ENCODE results near the gene ALDH1L1.
A peak's percentile ranks its signal among the peaks of the same experiment; 100 is the strongest.

The ALDH1L1 gene

GRCh38 chr3:126202680-126203079 lies 22.3 kb upstream of the ALDH1L1 start:
- no peak overlapping the region for H3K4me3 ChIP-seq (ENCODE audit: insufficient read length, low read depth)
- no peaks in the 10 kb centered on the region for H3K4me1 ChIP-seq (ENCODE audit: insufficient read depth, insufficient read length)
- no peak for DNase-seq (ENCODE audit: low read depth, low spot score)
- H3K27me3 ChIP-seq (ENCODE audit: insufficient read depth, insufficient read length): no peaks in the 10 kb centered on the region
- H3K36me3 ChIP-seq (ENCODE audit: insufficient read depth, insufficient read length, low read length): no peaks in the 10 kb centered on the region
- H3K9me3 ChIP-seq (ENCODE audit: insufficient read depth, low read length): peaks cover 5% of the 10 kb centered on the region; the same call in 1 of the 2 replicates
- TF ChIP-seq ZNF274 (IDR thresholded peaks at IDR 0.05; ENCODE audit: low read depth, low read length) (no peak), YY1 (IDR thresholded peaks at IDR 0.05; ENCODE audit: insufficient read depth, insufficient read length) (no peak), SUZ12 (IDR thresholded peaks at IDR 0.05; ENCODE audit: extremely low read depth, insufficient read depth, insufficient read length) (no peak)
- no peak overlapping the region for H3K9ac ChIP-seq (ENCODE audit: insufficient read length, low read depth)

GRCh38 chr3:126202276-126202675 lies 21.9 kb upstream of the ALDH1L1 start:
- Histone ChIP-seq H3K4me1 (ENCODE audit: insufficient read depth, insufficient read length) (no peaks in the 10 kb centered on the region), H3K27me3 (ENCODE audit: insufficient read depth, insufficient read length) (no peaks in the 10 kb centered on the region), H3K9me3 (ENCODE audit: insufficient read depth, low read length) (peaks cover 5% of the 10 kb centered on the region; the same call in 1 of the 2 replicates), H3K9ac (ENCODE audit: insufficient read length, low read depth) (no peak overlapping the region), H3K4me3 (ENCODE audit: insufficient read length, low read depth) (no peak overlapping the region), H3K36me3 (ENCODE audit: insufficient read depth, insufficient read length, low read length) (no peaks in the 10 kb centered on the region)
- TF ChIP-seq SUZ12 (IDR thresholded peaks at IDR 0.05; ENCODE audit: extremely low read depth, insufficient read depth, insufficient read length) (no peak), ZNF274 (IDR thresholded peaks at IDR 0.05; ENCODE audit: low read depth, low read length) (no peak), YY1 (IDR thresholded peaks at IDR 0.05; ENCODE audit: insufficient read depth, insufficient read length) (no peak)
- no peak for DNase-seq (ENCODE audit: low read depth, low spot score)

- Histone ChIP-seq H3K27me3 (ENCODE audit: insufficient read depth, insufficient read length) (no peaks in the 10 kb centered on the region), H3K9ac (ENCODE audit: insufficient read length, low read depth) (no peak overlapping the region), H3K9me3 (ENCODE audit: insufficient read depth, low read length) (peaks cover 5% of the 10 kb centered on the region; the same call in 1 of the 2 replicates), H3K4me3 (ENCODE audit: insufficient read length, low read depth) (no peak overlapping the region), H3K36me3 (ENCODE audit: insufficient read depth, insufficient read length, low read length) (no peaks in the 10 kb centered on the region), H3K4me1 (ENCODE audit: insufficient read depth, insufficient read length) (no peaks in the 10 kb centered on the region)
- TF ChIP-seq SUZ12 (IDR thresholded peaks at IDR 0.05; ENCODE audit: extremely low read depth, insufficient read depth, insufficient read length) (no peak), YY1 (IDR thresholded peaks at IDR 0.05; ENCODE audit: insufficient read depth, insufficient read length) (no peak), ZNF274 (IDR thresholded peaks at IDR 0.05; ENCODE audit: low read depth, low read length) (no peak)
- no peak for DNase-seq (ENCODE audit: low read depth, low spot score)
Observed at GRCh38 chr3:126201168-126201567, 20.8 kb upstream of the ALDH1L1 start.

GRCh38 chr3:126200534-126200933 lies 20.1 kb upstream of the ALDH1L1 start:
- TF ChIP-seq ZNF274 (IDR thresholded peaks at IDR 0.05; ENCODE audit: low read depth, low read length) (no peak), SUZ12 (IDR thresholded peaks at IDR 0.05; ENCODE audit: extremely low read depth, insufficient read depth, insufficient read length) (no peak), YY1 (IDR thresholded peaks at IDR 0.05; ENCODE audit: insufficient read depth, insufficient read length) (no peak)

GRCh38 chr3:126199256-126199655 lies 18.9 kb upstream of the ALDH1L1 start:
- Histone ChIP-seq H3K4me3 (ENCODE audit: insufficient read length, low read depth) (no peak overlapping the region), H3K9ac (ENCODE audit: insufficient read length, low read depth) (no peak overlapping the region), H3K9me3 (ENCODE audit: insufficient read depth, low read length) (peaks cover 17% of the 10 kb centered on the region), H3K4me1 (ENCODE audit: insufficient read depth, insufficient read length) (no peaks in the 10 kb centered on the region), H3K36me3 (ENCODE audit: insufficient read depth, insufficient read length, low read length) (no peaks in the 10 kb centered on the region), H3K27me3 (ENCODE audit: insufficient read depth, insufficient read length) (no peaks in the 10 kb centered on the region)
- TF ChIP-seq YY1 (IDR thresholded peaks at IDR 0.05; ENCODE audit: insufficient read depth, insufficient read length): no peak
- no peak for TF ChIP-seq ZNF274 (IDR thresholded peaks at IDR 0.05; ENCODE audit: low read depth, low read length)
- no peak for TF ChIP-seq SUZ12 (IDR thresholded peaks at IDR 0.05; ENCODE audit: extremely low read depth, insufficient read depth, insufficient read length)
- DNase-seq (ENCODE audit: low read depth, low spot score): no peak

More at GRCh38 chr3:126200534-126200933, 20.1 kb upstream of the ALDH1L1 start:
- no peak for DNase-seq (ENCODE audit: low read depth, low spot score)
- H3K4me1 ChIP-seq (ENCODE audit: insufficient read depth, insufficient read length): no peaks in the 10 kb centered on the region
- no peaks in the 10 kb centered on the region for H3K36me3 ChIP-seq (ENCODE audit: insufficient read depth, insufficient read length, low read length)
- H3K9me3 ChIP-seq (ENCODE audit: insufficient read depth, low read length): peaks cover 5% of the 10 kb centered on the region
- H3K9ac ChIP-seq (ENCODE audit: insufficient read length, low read depth): no peak overlapping the region
- H3K4me3 ChIP-seq (ENCODE audit: insufficient read length, low read depth): no peak overlapping the region
- H3K27me3 ChIP-seq (ENCODE audit: insufficient read depth, insufficient read length): no peaks in the 10 kb centered on the region

- DNase-seq (ENCODE audit: low read depth, low spot score): peak; percentile 80
- TF ChIP-seq YY1 (IDR thresholded peaks at IDR 0.05; ENCODE audit: insufficient read depth, insufficient read length) (no peak), ZNF274 (IDR thresholded peaks at IDR 0.05; ENCODE audit: low read depth, low read length) (no peak), SUZ12 (IDR thresholded peaks at IDR 0.05; ENCODE audit: extremely low read depth, insufficient read depth, insufficient read length) (no peak)
- H3K4me1 ChIP-seq (ENCODE audit: insufficient read depth, insufficient read length): no peaks in the 10 kb centered on the region
Observed at GRCh38 chr3:126197854-126198584, 17.6 kb upstream of the ALDH1L1 start.

GRCh38 chr3:126197343-126197742 lies 17.0 kb upstream of the ALDH1L1 start:
- H3K9me3 ChIP-seq (ENCODE audit: insufficient read depth, low read length): peaks cover 36% of the 10 kb centered on the region
- no peaks in the 10 kb centered on the region for H3K36me3 ChIP-seq (ENCODE audit: insufficient read depth, insufficient read length, low read length)
- no peak overlapping the region for H3K9ac ChIP-seq (ENCODE audit: insufficient read length, low read depth)
- H3K27me3 ChIP-seq (ENCODE audit: insufficient read depth, insufficient read length): no peaks in the 10 kb centered on the region
- no peak overlapping the region for H3K4me3 ChIP-seq (ENCODE audit: insufficient read length, low read depth)
- H3K4me1 ChIP-seq (ENCODE audit: insufficient read depth, insufficient read length): no peaks in the 10 kb centered on the region
- TF ChIP-seq YY1 (IDR thresholded peaks at IDR 0.05; ENCODE audit: insufficient read depth, insufficient read length) (no peak), ZNF274 (IDR thresholded peaks at IDR 0.05; ENCODE audit: low read depth, low read length) (no peak), SUZ12 (IDR thresholded peaks at IDR 0.05; ENCODE audit: extremely low read depth, insufficient read depth, insufficient read length) (no peak)
- no peak for DNase-seq (ENCODE audit: low read depth, low spot score)

More at GRCh38 chr3:126197854-126198584, 17.6 kb upstream of the ALDH1L1 start:
- Histone ChIP-seq H3K27me3 (ENCODE audit: insufficient read depth, insufficient read length) (no peaks in the 10 kb centered on the region), H3K9ac (ENCODE audit: insufficient read length, low read depth) (no peak overlapping the region), H3K36me3 (ENCODE audit: insufficient read depth, insufficient read length, low read length) (no peaks in the 10 kb centered on the region), H3K9me3 (ENCODE audit: insufficient read depth, low read length) (peaks cover 30% of the 10 kb centered on the region), H3K4me3 (ENCODE audit: insufficient read length, low read depth) (no peak overlapping the region)
